ENCODE data around the gene CCDC122. TPM values are rescaled to one million over a fixed set of nuclear protein-coding genes. Genes with fewer than 3 reads are reported as not detected.

Gene CCDC122
- polyA plus RNA-seq, 2 of the 4 experiments (the other 2 are of a cell fraction), result 2.6 to 4.3 TPM

GRCh38 chr13:43805071-43805468 lies 74.5 kb downstream of the CCDC122 start (continued):
- TF ChIP-seq FOSL2 (IDR thresholded peaks at IDR 0.05) (peak; percentile 55; the same call in 1 of the 2 replicates), FOSL2 (CRISPR knock-in tag; IDR thresholded peaks at IDR 0.05) (peak; percentile 61), GATA3 (IDR thresholded peaks at IDR 0.05; ENCODE audit: borderline replicate concordance) (peak; percentile 13; the same call in 1 of the 2 replicates), CHD2 (IDR thresholded peaks at IDR 0.05; ENCODE audit: low read length, partially characterized antibody) (no peak), NFE2L2 (conservative IDR thresholded peaks at IDR 0.05; ENCODE audit: low read length) (no peak), REST (IDR thresholded peaks at IDR 0.05) (no peak), JUN (IDR thresholded peaks at IDR 0.05) (0 out of 5 replicates have a peak, but pooled peaks of 1 of the 2 experiments have one; percentile 33), EHF (CRISPR knock-in tag; IDR thresholded peaks at IDR 0.05) (no peak), CBX2 (IDR thresholded peaks at IDR 0.05; ENCODE audit: borderline replicate concordance, low read depth) (no peak), HOXA7 (CRISPR knock-in tag; IDR thresholded peaks at IDR 0.05) (no peak), ESRRA (IDR thresholded peaks at IDR 0.05; ENCODE audit: borderline replicate concordance, low read length) (no peak), RFX5 (IDR thresholded peaks at IDR 0.05) (no peak), JUNB (IDR thresholded peaks at IDR 0.05) (peak; percentile 63), KDM1A (IDR thresholded peaks at IDR 0.05; ENCODE audit: low read depth) (no peak)

DNA sequence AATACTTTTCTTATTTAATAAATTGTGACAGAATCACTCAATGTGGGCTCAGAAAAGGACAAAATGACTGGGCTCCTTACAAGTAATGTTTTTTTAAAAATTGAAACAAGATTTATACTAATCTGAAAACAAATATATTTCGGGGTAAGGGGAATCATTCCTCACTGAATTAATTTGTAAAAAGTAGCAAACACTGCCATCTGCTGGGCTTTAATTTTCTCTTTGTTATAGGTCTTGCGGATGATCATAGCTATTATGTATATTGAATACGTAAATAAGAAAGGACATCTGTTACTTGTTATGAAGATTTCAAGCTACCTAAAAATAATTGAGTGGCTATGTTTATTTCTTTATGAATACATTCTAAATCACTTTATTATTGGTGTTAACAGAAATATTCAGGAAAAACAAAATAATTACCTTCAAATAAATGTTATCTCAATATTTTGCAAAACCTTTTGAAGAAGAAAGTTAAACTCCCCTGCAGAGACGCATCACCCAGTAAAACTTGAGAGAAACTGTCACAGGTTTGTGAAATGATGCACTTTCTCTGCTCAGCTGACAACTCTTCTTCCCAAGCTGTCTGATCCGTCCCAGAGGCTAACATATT lies 75.0 kb downstream of the CCDC122 start:
- H3K4me2 ChIP-seq, result peak overlapping the region; percentile 80
- ChIA-PET POLR2A (interaction anchor here (0.9 to 2.0 kb wide), 5 partner anchors 26 to 719 kb away, joined by 3 to 11 read pairs (median 4); partner anchors contain the start of gene LACC1), CTCF (interaction anchor here (0.7 to 3.6 kb wide), 23 partner anchors 8 to 1145 kb away, joined by 3 to 21 read pairs (median 4); partner anchors contain the start of gene ENOX1)
- peaks cover 8% of the 10 kb centered on the region; the same call in 2 of the 3 replicates for H3K4me1 ChIP-seq
- TF ChIP-seq BCL3 (IDR thresholded peaks at IDR 0.05), result no peak
- TF ChIP-seq, protein P1, sequence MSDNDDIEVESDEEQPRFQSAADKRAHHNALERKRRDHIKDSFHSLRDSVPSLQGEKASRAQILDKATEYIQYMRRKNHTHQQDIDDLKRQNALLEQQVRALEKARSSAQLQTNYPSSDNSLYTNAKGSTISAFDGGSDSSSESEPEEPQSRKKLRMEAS (IDR thresholded peaks at IDR 0.05), result no peak
- peak; percentile 63 to 66 for TF ChIP-seq RAD21 (conservative IDR thresholded peaks at IDR 0.05 in 1 of 2, IDR thresholded peaks at IDR 0.05 in 1 of 2)
- TF ChIP-seq CTCF (IDR thresholded peaks at IDR 0.05), result peak; percentile 57
- TF ChIP-seq SMC3 (IDR thresholded peaks at IDR 0.05), result peak; percentile 63
- peak; percentile 65 to 77 for ATAC-seq
- DNase-seq (ENCODE audit: low read depth in 1 of 2, low spot score in 1 of 2), result peak; percentile 9 to 51
- no peak for FAIRE-seq
- H3K4me3 ChIP-seq, result peak overlapping the region; percentile 24; the same call in 1 of the 3 replicates
- H3K27ac ChIP-seq, result peak overlapping the region; percentile 68 to 81; a peak in 5 of 6 replicates
- no peaks in the 10 kb centered on the region for H3K9me3 ChIP-seq
- 3% methylated on average over 5 of the region's 5 CpGs for WGBS (ENCODE audit: missing lambda C conversion rate)

Measured in A549 (cell line).